GM18951 (cell line): ENCODE data around the gene USPL1.

Source experiments
- POLR2A ChIP-seq: IDR thresholded peaks from 4 replicates; pipeline ENCODE4 v1.6.1; 2011; ENCODE audit warnings: mild to moderate bottlenecking; ENCODE audit not compliant: insufficient read length, insufficient read depth; ENCODE audit errors: extremely low read depth
- in situ Hi-C: fragments of 300-500 bp; cut with MboI; formaldehyde crosslinking; loops from one replicate; pipeline ENCODE4 v1.12.0; 2022; ENCODE audit warnings: low sequenced_read_pairs, mixed read lengths, inconsistent platforms; ENCODE audit not compliant: unreplicated experiment

The USPL1 gene

DNA sequence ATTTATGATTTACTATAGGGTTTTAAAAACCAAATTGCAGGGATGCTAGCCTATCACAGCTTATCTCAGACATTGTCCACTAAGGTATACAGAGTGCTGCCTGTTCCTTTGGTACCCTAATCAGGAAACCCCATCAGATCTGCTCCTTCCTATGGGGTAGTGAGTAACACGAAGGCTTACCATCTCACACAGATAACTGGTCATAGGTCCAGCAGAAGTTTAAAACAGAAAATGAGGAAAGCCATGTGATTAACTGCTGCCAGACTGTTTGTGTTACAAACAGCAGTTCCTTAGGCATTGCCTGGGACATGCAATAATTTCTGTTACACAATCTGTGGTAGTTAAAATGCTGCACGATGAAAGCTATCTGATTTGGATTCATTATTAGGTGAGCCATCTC is 64.1 kb downstream of the USPL1 start:
- no peak for TF ChIP-seq POLR2A
- in situ Hi-C loops = loop anchor here (10.0 kb wide), 1 partner anchor 113 kb away; no protein-coding TSS in a partner anchor

DNA sequence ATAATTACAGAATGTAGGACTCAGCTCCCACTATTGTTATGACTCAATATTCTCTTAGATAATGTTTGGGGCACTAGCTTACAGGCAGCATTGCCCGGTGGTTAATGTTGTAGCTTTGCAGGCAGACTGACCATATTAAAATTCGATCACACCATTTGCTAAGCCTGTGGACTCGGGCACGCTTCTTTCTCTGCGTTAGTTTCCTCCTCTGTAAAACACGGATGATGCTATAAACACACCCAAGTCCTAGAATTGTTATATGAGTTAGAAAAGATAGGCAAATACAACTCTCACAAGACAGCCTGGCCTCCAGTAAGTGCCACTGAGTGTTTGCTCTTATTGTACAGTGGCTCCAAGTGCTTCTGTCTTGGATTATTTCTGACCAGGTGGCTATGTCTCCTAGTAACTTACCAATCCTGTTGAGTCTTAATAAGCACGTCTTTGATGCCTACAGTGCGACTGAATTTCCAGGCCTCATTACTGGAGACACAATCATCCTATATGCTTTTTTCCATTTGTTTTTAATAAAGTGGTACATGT is 67.7 kb downstream of the USPL1 start:
- TF ChIP-seq POLR2A = no peak
- in situ Hi-C loops = loop anchor here (10.0 kb wide), 1 partner anchor 109 kb away; no protein-coding TSS in a partner anchor

DNA sequence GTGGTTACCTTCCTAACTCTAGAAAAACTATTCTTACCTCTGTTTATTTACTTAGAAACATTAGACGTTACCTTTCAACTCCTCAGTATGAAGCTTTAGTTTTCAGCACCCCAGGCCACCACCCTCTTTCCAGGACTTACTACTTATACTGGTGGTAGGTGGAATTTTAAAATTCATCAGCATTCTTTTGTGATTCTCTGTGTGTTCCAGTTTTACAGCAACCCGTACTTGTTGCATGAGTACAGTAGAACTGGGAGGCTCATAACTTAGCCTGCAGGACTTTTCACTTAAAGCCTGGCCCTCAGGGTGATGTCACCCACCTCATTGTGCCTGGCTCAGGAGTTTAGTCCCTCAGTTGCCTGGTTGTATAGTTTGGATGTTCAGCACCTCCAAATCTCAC is 68.3 kb downstream of the USPL1 start:
- TF ChIP-seq POLR2A = no peak
- in situ Hi-C loops = loop anchor here (10.0 kb wide), 1 partner anchor 109 kb away; no protein-coding TSS in a partner anchor

DNA sequence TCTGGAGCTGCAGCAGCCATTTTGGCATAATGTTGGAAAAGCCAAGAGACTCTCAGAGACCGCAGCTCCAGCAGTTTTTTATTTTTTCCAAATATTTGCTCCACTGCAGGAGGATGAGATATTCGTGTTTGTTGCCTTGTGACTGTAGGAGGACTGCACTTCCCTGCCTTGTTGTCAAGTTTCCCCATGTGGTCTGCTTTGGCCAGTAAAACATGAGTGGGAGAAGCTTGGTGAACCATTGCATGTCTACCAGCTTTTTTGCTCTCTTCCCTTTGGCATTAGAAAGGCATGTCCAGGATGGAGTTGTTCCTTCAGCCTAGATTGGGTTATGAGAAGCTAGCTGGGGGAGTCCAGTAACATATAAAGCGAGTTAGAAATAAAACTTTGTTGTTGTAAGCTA is 69.9 kb downstream of the USPL1 start:
- TF ChIP-seq POLR2A = no peak
- in situ Hi-C loops = loop anchor here (10.0 kb wide), 1 partner anchor 107 kb away; no protein-coding TSS in a partner anchor

DNA sequence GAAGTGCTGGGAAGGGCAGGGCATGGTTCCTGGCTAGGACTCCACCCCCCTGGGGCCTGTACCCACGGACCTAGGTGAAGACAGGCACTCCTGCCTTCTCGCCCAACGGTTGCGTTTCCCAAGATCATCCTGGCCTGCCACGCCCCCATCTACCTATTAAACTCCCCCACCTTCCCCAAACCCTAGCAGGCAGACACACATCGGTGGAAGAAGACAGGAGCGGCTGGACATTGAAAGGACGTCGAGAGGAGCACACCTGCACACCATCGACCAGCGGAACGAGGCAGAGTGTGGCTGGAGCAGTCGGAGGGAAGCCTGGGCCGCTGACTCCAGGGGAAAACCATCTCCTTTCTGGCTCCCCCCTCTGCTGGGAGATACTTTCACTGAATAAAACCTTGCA is 72.0 kb downstream of the USPL1 start:
- no peak for TF ChIP-seq POLR2A
- in situ Hi-C loops = loop anchor here (10.0 kb wide), 1 partner anchor 105 kb away; no protein-coding TSS in a partner anchor

DNA sequence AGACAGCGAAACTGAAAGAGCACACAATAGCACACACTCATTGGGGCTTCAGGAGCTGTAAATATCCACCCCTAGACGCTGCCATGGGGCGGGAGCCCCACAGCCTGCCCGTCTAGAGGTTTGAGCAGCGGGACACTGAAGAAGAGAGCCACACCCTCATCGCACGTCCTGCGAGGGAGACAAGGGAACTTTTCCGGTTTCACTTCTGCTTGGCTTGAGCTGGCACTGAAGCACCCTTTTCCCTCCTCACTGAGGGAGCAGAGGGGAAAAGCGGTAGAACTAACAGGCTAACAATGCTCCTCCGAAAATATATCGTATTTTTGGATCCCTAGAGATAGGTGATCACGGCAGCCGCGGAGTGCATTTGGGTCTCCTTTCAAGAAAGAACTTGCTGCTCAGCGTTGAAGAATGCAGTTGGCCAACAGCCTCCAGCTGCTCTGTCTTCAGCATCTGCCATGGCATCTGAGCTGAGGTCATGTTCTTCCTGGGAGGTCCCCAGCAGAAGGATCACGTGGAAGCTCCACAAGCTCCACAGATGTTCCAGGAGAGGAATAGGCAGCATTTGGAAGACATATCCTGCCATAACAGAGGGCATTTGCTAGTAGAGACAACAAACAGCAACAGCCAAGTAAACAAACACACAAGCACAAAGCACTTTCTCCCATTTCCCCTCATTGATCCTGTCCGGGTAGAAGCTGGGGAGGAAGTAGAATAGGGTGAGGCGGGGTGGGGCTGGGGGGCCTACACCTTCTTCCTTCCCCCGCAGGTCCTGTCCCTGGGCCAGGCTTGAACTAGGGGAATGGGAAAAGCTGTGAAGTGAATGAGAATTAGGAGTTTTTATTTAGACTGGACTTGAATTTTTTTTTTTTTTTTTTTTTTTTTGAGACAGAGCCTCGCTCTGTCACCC is 72.8 kb downstream of the USPL1 start:
- in situ Hi-C loops = no loop called here
- TF ChIP-seq POLR2A = no peak

DNA sequence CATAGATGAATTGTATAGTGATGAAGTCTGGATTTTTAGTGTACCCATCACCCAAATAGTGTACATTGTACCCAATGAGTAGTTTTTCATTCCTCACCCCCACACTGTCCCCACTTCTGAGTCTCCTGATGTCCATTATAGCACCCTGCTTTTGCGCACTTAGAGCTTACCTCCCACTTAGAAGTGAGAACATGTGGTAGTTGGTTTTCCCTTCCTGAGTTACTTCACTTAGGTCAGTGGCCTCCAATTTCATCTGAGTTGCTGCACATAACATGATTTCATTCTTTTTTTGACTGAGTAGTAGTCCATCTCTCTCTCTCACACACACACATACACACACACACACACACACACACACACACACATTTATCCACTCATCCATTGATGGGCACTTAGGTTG is 74.4 kb downstream of the USPL1 start:
- TF ChIP-seq POLR2A = no peak
- in situ Hi-C loops = no loop called here

DNA sequence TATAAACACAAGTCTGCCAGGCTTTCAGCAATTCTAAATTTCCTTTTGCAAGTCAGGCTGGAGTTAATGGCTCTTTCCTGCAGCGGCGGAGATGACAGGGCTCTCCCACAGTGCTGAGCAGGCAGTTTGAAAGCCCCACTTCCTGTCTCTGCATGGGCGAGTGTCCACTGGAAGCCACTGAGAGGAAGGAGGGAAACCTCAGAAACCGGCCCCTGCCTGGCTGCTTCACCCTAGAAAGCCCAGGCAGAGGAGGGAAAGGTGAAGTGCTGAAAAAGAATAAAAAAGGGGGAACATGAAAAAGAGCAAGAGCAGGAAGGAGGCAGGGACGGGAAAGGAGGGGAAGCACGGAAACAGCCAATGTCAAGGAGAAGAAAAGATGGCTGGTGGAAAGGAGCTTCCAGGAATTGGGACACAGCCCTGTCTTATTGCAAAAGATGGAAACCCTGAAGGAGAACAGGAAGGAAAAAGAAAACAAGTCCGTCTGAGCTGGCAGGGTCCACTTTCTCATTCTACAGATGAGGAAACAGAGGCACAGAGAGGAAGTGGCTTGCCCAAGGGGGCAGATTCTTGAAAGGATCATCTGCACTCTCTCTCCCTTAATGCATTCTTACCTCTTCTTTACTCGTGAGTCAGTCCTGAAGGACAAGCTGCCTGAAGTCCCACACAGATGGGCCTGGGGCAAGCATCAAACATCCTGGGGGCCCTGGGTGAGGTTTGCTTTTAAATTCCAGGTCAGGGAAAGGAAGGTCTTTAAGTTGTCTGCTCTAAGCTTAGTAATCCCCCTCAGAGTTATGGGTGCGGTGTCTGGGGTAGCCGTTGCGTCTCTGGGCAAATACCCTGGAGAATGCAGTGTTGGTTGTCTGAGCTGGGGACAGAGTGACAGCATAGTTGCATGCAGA is 78.8 kb downstream of the USPL1 start:
- no peak for TF ChIP-seq POLR2A
- in situ Hi-C loops = no loop called here

DNA sequence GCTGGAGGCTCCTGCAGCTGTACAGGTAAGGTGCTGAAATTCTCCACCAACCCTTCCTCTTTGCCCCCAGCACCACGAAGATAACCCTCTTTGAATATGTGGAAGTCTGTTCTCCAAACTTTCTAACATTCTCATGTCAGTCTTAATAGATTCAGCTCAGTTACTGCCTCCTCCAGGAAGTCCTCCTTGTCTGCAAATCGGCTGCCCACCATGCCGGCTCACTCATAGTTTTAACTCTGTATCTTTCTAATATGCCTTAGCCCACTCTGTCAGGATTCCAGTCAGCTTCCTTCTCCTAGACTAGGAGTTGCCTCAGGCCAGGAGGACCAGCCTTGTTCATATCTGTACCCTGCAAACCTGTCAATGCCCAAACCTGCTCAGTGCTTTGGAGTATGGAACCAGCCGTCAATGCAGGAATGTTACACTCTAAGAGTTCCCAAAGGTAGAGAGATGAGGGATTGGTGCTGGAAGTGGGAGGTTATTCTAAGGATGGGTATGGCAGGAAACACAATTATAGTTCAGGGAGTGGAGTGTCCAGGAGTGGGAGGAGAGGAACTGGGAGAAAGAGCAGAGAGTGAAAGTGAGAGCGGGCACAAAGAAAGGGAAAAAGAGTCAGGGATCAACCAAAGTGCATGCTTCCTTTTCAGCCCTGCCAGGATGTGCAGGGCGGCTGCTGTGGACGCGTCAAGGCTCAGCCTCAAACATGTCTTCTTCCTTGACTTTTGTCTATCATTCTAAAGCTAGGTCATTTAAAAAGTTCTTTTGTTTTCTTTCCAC is 79.6 kb downstream of the USPL1 start:
- in situ Hi-C loops = no loop called here
- no peak for TF ChIP-seq POLR2A

DNA sequence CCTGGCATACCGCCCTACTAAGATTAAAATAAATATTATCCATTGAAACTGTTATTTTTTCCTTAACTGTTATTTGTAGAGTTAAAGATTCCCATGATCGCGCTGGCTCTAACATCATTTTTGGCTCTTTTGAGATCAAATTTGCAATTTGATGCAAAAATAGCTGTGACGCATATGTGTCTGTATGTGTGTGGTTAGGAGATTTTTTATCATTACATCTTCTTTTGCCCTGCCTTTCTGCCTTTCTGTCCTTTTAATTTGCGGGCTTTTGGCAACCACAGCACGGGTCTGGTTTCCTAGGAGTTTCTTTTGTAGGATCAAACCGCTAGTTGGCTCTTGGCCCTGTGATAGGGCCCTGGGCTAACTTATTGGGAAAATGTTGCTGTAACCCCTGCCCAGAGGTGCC is 80.3 kb downstream of the USPL1 start:
- in situ Hi-C loops = no loop called here
- TF ChIP-seq POLR2A = no peak

DNA sequence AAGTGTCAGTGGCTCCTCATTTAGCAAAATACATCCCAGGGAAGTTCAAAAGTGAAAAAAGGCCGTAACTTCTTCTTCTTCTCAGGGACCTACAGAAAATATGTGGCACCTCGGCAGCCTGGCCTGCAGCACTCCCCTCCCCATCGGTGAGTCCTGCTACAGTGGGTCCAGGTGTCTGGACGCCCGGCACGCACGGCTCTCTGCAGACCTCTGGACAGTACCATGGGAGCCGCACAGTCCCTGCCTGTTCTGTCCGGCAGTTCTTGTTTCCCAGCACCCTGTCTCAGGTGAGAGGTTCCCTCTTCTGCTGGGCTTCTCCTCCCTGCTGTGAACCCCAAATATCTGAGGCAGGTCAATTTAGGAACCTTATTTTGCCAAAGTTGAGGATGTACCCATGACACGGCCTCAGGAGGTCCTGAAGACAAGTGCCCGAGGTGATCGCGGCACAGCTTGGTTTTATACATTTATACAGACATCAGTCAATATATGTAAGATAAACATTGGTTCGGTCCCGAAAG is 80.8 kb downstream of the USPL1 start:
- in situ Hi-C loops = no loop called here

DNA sequence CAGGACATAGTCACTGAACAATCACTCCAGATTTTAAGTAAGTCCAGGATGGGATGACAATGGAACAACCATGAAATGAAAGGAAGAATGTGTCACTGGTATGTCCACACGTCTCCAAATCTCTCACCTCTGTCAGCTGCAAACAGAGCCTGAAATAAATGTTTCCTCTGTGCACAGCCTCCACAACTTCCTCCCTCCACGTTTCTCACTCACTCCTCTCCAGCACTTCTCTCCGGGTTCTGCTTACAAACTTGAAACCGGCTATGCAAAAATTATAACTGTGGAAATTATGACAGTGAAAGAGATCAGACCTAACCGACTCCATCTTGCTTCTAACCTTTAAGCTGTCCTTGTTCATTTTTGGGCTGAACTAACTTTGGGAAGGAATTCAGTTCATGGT is 82.6 kb downstream of the USPL1 start:
- no peak for TF ChIP-seq POLR2A
- in situ Hi-C loops = no loop called here

More for the DNA sequence above, 80.8 kb downstream of the USPL1 start:
- no peak for TF ChIP-seq POLR2A
